NCI-H748 treated with DMSO at 0.1 percent for 48 hours (cell line): Measurements from ENCODE around the gene GXYLT2.

Experiments used
- DNase-seq: peaks from one replicate; lab custom pipeline; 2025; lab: John Stamatoyannopoulos, UW

Gene GXYLT2, protein sequence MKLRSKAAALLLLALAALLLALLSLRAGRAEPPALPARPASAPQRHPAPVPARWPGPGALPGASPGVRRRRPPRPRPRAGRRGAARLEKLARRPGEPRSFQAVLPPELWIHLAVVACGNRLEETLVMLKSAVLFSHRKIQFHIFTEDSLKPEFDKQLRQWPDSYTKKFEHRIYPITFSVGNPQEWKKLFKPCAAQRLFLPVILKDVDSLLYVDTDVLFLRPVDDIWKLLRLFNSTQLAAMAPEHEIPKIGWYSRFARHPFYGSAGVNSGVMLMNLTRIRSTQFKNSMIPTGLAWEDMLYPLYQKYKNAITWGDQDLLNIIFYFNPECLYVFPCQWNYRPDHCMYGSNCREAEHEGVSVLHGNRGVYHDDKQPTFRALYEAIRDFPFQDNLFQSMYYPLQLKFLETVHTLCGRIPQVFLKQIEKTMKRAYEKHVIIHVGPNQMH

GRCh38 chr3:72887705-72888545 is at the start of gene GXYLT2:
Gene GXYLT2, plus strand, starts transcription at chr3:72888046. Its CDS starts 188 bp downstream, at chr3:72888234.
- DNase-seq: peak; percentile 27

DNA sequence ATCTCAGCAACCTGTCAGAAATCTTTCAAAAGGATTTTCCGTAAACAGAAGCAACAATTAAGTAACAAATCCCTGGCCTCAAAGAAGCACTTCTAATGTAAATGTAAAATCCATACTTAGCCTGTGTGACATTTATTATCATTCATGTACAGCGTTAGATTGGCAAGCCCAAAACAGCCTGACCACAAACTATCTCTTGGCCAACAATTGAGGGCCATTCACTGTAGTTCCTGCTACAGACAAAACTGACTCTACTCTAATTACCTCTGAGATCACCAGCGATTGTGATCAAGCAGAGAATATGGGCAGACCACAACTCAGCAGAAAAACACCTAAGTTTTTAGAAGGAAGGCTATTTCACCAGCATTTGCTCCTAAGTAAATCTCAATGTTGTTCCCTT is 48.8 kb upstream of the GXYLT2 start:
- no peak for DNase-seq

DNA sequence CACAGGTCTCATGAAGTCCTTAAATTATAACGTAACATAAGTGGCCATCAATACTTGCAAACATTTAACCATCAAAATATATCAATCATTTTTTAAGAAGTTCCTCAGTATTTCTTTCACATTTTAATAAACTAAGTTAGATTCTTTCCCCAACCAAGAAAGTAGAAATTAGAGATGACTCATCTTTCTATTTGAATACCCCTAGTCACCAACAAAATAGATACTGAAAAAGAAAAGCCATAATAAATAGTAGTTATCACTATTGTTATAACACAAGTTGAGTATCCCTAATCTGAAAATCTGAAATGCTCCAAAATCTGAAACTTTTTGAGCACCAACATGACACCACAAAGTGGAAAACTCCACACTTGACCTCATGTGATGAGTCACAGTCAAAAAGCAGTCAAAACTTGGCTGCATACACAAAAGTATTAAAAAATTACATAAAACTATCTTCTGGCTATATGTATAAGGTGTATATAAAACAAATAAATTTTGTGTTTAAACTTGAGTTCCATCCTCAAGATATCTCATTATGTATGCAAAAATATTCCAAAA is 43.3 kb upstream of the GXYLT2 start:
- no peak for DNase-seq

- DNase-seq: no peak
Measured at GRCh38 chr3:72846166-72846565, 41.7 kb upstream of the GXYLT2 start.

DNA sequence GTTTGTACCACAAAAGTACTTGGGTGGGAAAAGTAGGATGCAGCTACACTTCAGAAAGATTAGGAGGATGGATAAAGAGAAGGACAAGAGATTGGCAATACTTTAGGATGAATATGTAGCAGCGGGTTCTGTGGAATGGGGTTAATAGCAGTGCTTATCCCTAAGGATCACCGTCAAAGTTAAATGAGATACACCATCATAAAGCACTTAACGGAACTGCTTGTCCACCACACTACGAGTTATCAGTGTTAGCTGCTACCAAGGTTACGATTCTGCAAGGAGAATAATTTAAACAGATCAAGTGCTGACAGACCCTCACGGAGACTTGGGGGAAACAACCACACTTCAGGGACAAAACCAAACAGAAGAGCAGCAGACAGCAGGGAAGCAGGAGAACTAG is 40.6 kb upstream of the GXYLT2 start:
- no peak for DNase-seq

DNA sequence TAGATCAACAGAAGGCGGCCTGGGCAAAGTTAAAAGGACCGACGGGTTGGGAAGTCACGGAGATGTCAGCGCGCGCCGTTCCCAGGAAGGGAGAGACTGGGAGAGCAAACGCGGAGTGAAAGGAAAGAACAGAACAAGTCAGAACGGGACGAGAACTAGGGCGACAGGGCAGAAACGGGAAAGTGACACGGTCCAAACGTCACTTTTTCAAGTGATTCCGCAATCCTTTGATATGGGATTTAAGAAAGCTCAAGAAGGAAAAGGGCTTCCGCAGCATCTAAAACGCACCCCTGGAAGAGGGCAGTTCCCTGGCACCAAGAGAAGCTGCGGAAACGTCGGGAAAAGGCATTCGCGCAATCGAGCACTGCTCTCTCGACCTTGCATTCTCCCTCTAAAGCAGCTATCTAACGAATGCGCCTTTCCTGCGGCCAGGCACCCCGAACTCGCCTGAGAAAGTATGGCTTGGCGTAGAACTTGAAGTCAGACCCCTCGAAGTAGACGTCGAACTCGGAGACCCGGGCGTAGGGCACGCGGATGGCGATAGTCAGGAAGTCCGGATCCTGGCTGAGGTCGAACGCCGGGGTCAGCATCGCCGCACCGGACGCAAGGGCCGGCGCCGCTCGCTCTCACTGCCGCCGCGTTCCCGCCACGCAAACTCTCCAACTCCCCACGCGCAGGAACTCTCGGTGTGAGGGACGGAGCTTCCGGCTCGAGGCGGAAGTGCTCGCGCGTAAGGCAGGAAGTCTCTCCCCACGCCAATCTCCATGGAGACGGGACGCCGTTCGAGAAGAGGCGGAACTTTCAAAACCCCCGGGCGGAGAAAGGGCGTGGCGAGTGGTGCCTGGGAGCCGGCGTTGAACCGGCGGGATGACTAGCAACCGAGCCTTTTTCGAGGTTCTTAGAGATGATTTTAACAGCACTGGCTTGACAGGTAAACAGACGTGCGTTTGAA is 39.8 kb upstream of the GXYLT2 start, which contains the start of gene SHQ1:
Gene SHQ1, minus strand, starts transcription at position 695 of the 952 bp plus-strand sequence. Its CDS starts 105 bp downstream, at position 590.
- DNase-seq: peak; percentile 63

GRCh38 chr3:72848703-72849081 is 39.2 kb upstream of the GXYLT2 start:
- no peak for DNase-seq

GRCh38 chr3:72855001-72855400 is 32.8 kb upstream of the GXYLT2 start:
- DNase-seq: no peak

- no peak for DNase-seq
Measured at GRCh38 chr3:72860053-72860452, 27.8 kb upstream of the GXYLT2 start.

DNA sequence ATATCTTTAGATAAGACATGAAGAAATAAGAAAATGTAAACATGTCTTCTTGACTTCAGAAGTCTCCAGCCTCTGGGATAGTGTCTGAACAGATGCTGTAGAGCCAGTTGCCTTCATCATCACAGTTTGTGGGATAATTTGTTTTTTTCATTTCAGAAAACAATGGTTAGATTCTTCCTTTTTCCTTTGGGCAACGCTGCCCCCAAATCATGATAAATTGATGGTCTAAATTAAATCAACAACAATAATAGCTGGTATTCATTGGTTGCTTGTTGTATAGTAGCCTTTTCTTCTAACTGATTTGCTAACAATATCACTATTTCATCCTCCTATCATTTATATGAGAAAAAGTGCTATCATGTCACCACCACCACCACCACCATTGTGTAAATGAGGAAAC is 27.0 kb upstream of the GXYLT2 start:
- no peak for DNase-seq

GRCh38 chr3:72862314-72863090 is 25.3 kb upstream of the GXYLT2 start:
- no peak for DNase-seq

DNA sequence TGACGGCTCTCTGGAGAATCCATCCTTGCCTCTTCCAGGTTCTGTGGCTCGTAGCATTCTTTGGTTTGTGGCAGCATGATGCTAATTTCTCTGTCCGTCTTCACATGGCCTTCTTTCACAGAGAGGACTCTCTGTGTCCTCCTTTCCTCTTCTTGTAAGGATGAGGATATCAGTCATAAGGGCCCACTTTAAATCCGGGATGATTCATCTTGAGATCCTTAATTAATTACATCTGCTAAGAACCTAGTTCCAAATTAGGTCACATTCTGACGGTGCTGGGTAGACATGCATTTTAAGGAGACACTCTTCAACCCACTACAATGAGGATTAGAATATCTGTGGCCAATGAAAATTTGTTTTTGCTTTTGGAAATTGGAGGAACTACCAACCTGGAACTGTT is 15.7 kb upstream of the GXYLT2 start:
- DNase-seq: no peak

DNA sequence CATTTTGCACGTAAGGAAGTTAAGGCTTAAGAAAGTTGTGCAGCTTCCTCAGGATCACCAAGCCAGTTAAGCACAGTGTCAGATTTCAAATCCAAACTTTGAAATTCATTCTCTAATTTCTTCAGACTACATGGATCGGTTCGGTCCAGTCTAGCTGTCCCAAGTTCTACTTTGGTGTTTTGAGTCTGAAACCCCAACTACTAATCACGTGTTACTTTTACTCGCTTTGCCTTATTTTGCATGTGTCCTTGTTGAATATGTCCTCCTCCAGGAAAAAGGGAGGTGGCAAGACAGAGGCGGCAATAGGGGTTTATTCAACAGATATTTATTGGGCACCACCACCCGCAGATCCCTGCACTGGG is 522 bp upstream of the GXYLT2 start:
- no peak for DNase-seq

DNA sequence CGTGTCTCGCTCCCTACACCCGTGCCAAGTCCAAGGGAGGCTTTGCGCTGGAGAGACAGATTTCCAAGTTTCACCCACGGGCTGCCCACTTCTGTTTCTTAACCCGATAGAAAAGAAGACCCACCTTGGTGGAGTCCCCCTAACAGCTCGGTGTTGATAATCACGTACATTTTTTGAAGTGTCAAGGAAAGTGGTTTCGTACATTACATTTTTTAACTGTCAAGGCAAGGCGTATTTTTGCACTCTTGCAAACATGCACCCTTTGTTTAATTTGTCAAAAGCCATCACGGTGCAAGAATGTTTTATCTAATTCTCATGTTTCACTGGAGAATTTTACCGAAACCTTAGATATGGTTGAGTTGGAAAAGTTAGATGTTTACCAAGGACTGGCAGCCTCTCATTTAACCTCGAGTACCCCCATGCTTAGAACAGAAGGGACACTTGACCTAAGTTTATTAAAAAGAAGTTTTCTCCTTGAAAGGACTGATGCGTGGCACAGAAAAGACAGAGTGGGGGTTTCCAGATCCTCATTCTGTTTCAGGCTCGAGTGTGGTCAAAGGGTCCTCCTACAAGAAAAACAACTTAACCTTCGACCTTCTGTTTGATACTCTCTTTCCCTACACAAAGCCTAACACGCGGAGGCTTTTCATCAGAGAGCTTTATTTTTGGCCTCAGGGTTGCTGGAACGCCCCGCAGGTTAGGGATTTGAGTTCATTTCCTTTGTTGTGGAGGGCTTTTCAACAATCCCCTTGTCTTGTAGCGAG is 882 bp downstream of the GXYLT2 start:
- DNase-seq: peak; percentile 6

- no peak for DNase-seq
Measured at GRCh38 chr3:72889310-72890165, 1.7 kb downstream of the GXYLT2 start.

GRCh38 chr3:72890166-72890925 is 2.5 kb downstream of the GXYLT2 start:
- no peak for DNase-seq

GRCh38 chr3:72891053-72891855 is 3.4 kb downstream of the GXYLT2 start:
- DNase-seq: peak; percentile 29
